H9 (cell line): Measurements from ENCODE around the gene NEBL. TPM values are rescaled to one million over a fixed set of nuclear protein-coding genes. Genes with fewer than 3 reads are reported as not detected.

ENCODE experiments used
- DNase-seq: peaks from one replicate; pipeline ENCODE4 v3.0.0-alpha.2; 2017
- H2AFZ ChIP-seq: one replicate; pipeline ENCODE4 v1.6.1; 2013; ENCODE audit warnings: mild to moderate bottlenecking, low read length, control low read depth, moderate library complexity
- H2AK5ac ChIP-seq: 2 replicates; pipeline ENCODE4 v1.6.1; 2013; ENCODE audit warnings: low read length, control low read depth, mixed read lengths; ENCODE audit not compliant: insufficient read length
- H2BK120ac ChIP-seq: one replicate; pipeline ENCODE4 v1.6.1; 2013; ENCODE audit warnings: low read depth, mild to moderate bottlenecking, low read length, control low read depth, inconsistent platforms; ENCODE audit not compliant: poor library complexity, severe bottlenecking
- H2BK12ac ChIP-seq: 2 replicates; pipeline ENCODE4 v1.6.1; 2013; ENCODE audit warnings: low read length, control low read depth, mixed read lengths, low read depth; ENCODE audit not compliant: insufficient read length
- H2BK15ac ChIP-seq: 2 replicates; pipeline ENCODE4 v1.6.1; 2013; ENCODE audit warnings: low read depth, low read length, control low read depth
- H2BK20ac ChIP-seq: one replicate; pipeline ENCODE4 v1.6.1; 2013; ENCODE audit warnings: low read depth, mild to moderate bottlenecking, low read length, control low read depth, inconsistent platforms; ENCODE audit not compliant: poor library complexity, severe bottlenecking
- H2BK5ac ChIP-seq: 2 replicates; pipeline ENCODE4 v1.6.1; 2013; ENCODE audit warnings: low read length, control low read depth, mixed read lengths; ENCODE audit not compliant: insufficient read length
- H3K14ac ChIP-seq: 2 replicates; pipeline ENCODE4 v1.6.1; 2013; ENCODE audit warnings: low read length, control low read depth; ENCODE audit not compliant: insufficient read depth
- H3K18ac ChIP-seq: 2 replicates; pipeline ENCODE4 v1.6.1; 2013; ENCODE audit warnings: low read depth, mild to moderate bottlenecking, mixed read lengths, low read length, control low read depth; ENCODE audit not compliant: insufficient read length
- H3K23ac ChIP-seq: 2 replicates; pipeline ENCODE4 v1.6.1; 2013; ENCODE audit warnings: low read length, control low read depth, mixed read lengths, low read depth; ENCODE audit not compliant: insufficient read length
- H3K23me2 ChIP-seq: 2 replicates; pipeline ENCODE4 v1.6.1; 2013; ENCODE audit warnings: low read depth, mild to moderate bottlenecking, mixed read lengths, low read length, control low read depth; ENCODE audit not compliant: insufficient read length, poor library complexity, severe bottlenecking
- H3K27ac ChIP-seq: 2 replicates; pipeline ENCODE4 v1.5.1; 2013; ENCODE audit warnings: low read length, control low read depth, mixed read lengths, low read depth; ENCODE audit not compliant: insufficient read length
- H3K27me3 ChIP-seq: 2 replicates; pipeline ENCODE4 v1.6.1; 2013; ENCODE audit warnings: low read length, control low read depth, inconsistent platforms; ENCODE audit not compliant: insufficient read depth
- H3K4ac ChIP-seq: 2 replicates; pipeline ENCODE4 v1.6.1; 2013; ENCODE audit warnings: low read depth, mild to moderate bottlenecking, control low read depth, inconsistent platforms, low read length, moderate library complexity
- H3K4me1 ChIP-seq: 2 replicates; pipeline ENCODE4 v1.6.1; 2013; ENCODE audit warnings: low read length, control low read depth, inconsistent platforms; ENCODE audit not compliant: insufficient read depth
- H3K4me2 ChIP-seq: 2 replicates; pipeline ENCODE4 v1.6.1; 2013; ENCODE audit warnings: low read length, control low read depth, mixed read lengths; ENCODE audit not compliant: insufficient read length, insufficient read depth
- H3K56ac ChIP-seq: 2 replicates; pipeline ENCODE4 v1.6.1; 2013; ENCODE audit warnings: low read depth, mild to moderate bottlenecking, mixed read lengths, low read length, control low read depth; ENCODE audit not compliant: insufficient read length
- H3K79me1 ChIP-seq: 2 replicates; pipeline ENCODE4 v1.6.1; 2013; ENCODE audit warnings: low read depth, mild to moderate bottlenecking, moderate library complexity, low read length, control low read depth, inconsistent platforms; ENCODE audit not compliant: insufficient read depth, poor library complexity, severe bottlenecking
- H3K79me2 ChIP-seq: 2 replicates; pipeline ENCODE4 v1.6.1; 2013; ENCODE audit warnings: low read length, control low read depth, inconsistent platforms; ENCODE audit not compliant: insufficient read depth
- H3K9ac ChIP-seq: 2 replicates; pipeline ENCODE4 v1.6.1; 2013; ENCODE audit warnings: low read length, control low read depth, mixed read lengths; ENCODE audit not compliant: insufficient read length; ENCODE audit errors: extremely low read depth
- H3K9me3 ChIP-seq: one replicate; pipeline ENCODE4 v1.6.1; 2013; ENCODE audit warnings: low read depth, low read length, inconsistent platforms; ENCODE audit not compliant: control insufficient read depth
- H3T11ph ChIP-seq: one replicate; pipeline ENCODE4 v1.6.1; 2013; ENCODE audit warnings: mild to moderate bottlenecking, low read length, control low read depth, inconsistent platforms
- H4K20me1 ChIP-seq: one replicate; pipeline ENCODE4 v1.6.1; 2013; ENCODE audit not compliant: control insufficient read depth, insufficient read length, insufficient read depth
- H4K5ac ChIP-seq: 2 replicates; pipeline ENCODE4 v1.6.1; 2013; ENCODE audit warnings: low read depth, mild to moderate bottlenecking, mixed read lengths, low read length, control low read depth; ENCODE audit not compliant: insufficient read length
- H4K8ac ChIP-seq: replicated peaks from 2 replicates; pipeline ENCODE4 v1.6.1; 2013; ENCODE audit warnings: low read length, control low read depth, mixed read lengths, low read depth; ENCODE audit not compliant: insufficient read length
- H4K91ac ChIP-seq: 2 replicates; pipeline ENCODE4 v1.6.1; 2013; ENCODE audit warnings: low read depth, mild to moderate bottlenecking, moderate library complexity, mixed read lengths, low read length, control low read depth; ENCODE audit not compliant: insufficient read length
- H3K27ac Mint-ChIP-seq, 3 experiments: 2 replicates in 2 of 3; 3 replicates in 1 of 3; pipeline ENCODE4 v1.8.0; 2020 to 2021; ENCODE audit warnings: mixed read lengths in 3 of 3, mild to moderate bottlenecking in 1 of 3, moderate library complexity in 1 of 3
- H3K27me3 Mint-ChIP-seq: 2 replicates; pipeline ENCODE4 v1.8.0; 2021; ENCODE audit warnings: low read depth, mild to moderate bottlenecking, moderate library complexity, mixed read lengths
- H3K36me3 Mint-ChIP-seq, 3 experiments: 2 replicates in 2 of 3; 3 replicates in 1 of 3; pipeline ENCODE4 v1.8.0; 2020 to 2021; ENCODE audit warnings: low read depth in 3 of 3, mixed read lengths in 3 of 3; ENCODE audit not compliant: insufficient read depth in 1 of 3
- H3K4me1 Mint-ChIP-seq, 2 experiments: 2 replicates each; pipeline ENCODE4 v1.8.0; 2020; ENCODE audit warnings: mixed read lengths in 2 of 2
- H3K4me3 Mint-ChIP-seq, 2 experiments: 2 replicates in 1 of 2; 3 replicates in 1 of 2; pipeline ENCODE4 v1.8.0; 2020 to 2021; ENCODE audit warnings: mild to moderate bottlenecking in 2 of 2, mixed read lengths in 2 of 2, moderate library complexity in 1 of 2
- H3K9me3 Mint-ChIP-seq, 2 experiments: 2 replicates in 1 of 2; 3 replicates in 1 of 2; pipeline ENCODE4 v1.8.0; 2020; ENCODE audit warnings: mild to moderate bottlenecking in 2 of 2, mixed read lengths in 2 of 2, moderate library complexity in 1 of 2
- WGBS: extraction: QIAGEN DNeasy Blood & Tissue Kit; methylation state at CpG from one replicate; pipeline ENCODE4 v1.1.7; 2013; ENCODE audit warnings: missing lambda C conversion rate, low lambda C conversion rate, mixed read lengths; ENCODE audit not compliant: insufficient read length; ENCODE audit errors: extremely low coverage; 5-methylcytosine and 5-hydroxymethylcytosine counted together
- total RNA-seq: library from RNA; stranded (reverse); gene quantifications from 2 replicates; pipeline ENCODE4 v1.2.1, GENCODE V29; 2021
- TF ChIP-seq, protein P1 (sequence below): fragments of 200-600 bp; sonication (generic); conservative IDR thresholded peaks from 3 replicates; pipeline ENCODE4 v1.8.0; 2021; ENCODE audit warnings: antibody characterized with exemption, mild to moderate bottlenecking

NEBL gene
- total RNA-seq, 1 experiment from 2014 or later, result 20.9 TPM

DNA sequence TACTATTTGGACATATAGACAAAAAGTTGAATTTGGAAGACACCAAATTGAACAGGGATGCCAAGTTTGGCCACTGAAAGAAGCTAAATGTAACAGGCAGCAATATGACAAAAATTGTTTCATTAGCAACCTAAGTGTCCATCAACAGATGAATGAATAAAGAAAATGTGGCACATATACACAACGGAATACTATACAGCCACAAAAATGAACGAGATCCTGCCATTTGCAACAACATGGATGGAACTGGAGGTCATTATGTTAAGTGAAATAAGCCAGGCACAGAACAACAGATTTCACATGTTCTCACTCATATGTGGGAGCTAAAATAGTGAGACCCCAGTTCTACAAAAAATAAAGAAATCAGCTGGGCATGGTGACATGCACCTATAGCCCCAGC is 43.8 kb downstream of the NEBL start:
- Histone ChIP-seq H3K4me2 (no peak overlapping the region), H3T11ph (no peak overlapping the region), H3K14ac (no peak overlapping the region), H2BK120ac (no peak overlapping the region), H4K5ac (no peak overlapping the region), H3K4ac (no peak overlapping the region), H3K23me2 (no peaks in the 10 kb centered on the region), H2BK5ac (no peak overlapping the region), H2BK20ac (no peak overlapping the region), H3K56ac (no peak overlapping the region), H4K20me1 (no peaks in the 10 kb centered on the region), H3K27me3 (no peaks in the 10 kb centered on the region), H3K79me1 (no peaks in the 10 kb centered on the region), H2BK12ac (no peak overlapping the region), H3K4me1 (no peaks in the 10 kb centered on the region), H2AK5ac (no peak overlapping the region), H3K23ac (no peak overlapping the region), H3K9me3 (no peaks in the 10 kb centered on the region), H3K9ac (no peak overlapping the region), H3K79me2 (no peaks in the 10 kb centered on the region), H4K91ac (no peak overlapping the region), H3K27ac (no peak overlapping the region), H2AFZ (no peak overlapping the region), H2BK15ac (no peak overlapping the region), H4K8ac (no peak overlapping the region), H3K18ac (no peak overlapping the region)
- no peak for DNase-seq
- Mint-ChIP-seq H3K27me3 (no peaks in the 10 kb centered on the region), H3K36me3 (peaks cover 0 to 16% (median 4%) of the 10 kb centered on the region in 3 experiments; a peak in 4 of 7 replicates), H3K4me1 (peaks cover 0 to 7% of the 10 kb centered on the region in 2 experiments; a peak in 2 of 4 replicates), H3K4me3 (no peak overlapping the region), H3K27ac (no peak overlapping the region), H3K9me3 (peaks cover 0 to 6% of the 10 kb centered on the region in 2 experiments; a peak in 3 of 5 replicates)
- no CpG with 5 or more reads among the region's 2 CpGs for WGBS
- TF ChIP-seq, protein P1, sequence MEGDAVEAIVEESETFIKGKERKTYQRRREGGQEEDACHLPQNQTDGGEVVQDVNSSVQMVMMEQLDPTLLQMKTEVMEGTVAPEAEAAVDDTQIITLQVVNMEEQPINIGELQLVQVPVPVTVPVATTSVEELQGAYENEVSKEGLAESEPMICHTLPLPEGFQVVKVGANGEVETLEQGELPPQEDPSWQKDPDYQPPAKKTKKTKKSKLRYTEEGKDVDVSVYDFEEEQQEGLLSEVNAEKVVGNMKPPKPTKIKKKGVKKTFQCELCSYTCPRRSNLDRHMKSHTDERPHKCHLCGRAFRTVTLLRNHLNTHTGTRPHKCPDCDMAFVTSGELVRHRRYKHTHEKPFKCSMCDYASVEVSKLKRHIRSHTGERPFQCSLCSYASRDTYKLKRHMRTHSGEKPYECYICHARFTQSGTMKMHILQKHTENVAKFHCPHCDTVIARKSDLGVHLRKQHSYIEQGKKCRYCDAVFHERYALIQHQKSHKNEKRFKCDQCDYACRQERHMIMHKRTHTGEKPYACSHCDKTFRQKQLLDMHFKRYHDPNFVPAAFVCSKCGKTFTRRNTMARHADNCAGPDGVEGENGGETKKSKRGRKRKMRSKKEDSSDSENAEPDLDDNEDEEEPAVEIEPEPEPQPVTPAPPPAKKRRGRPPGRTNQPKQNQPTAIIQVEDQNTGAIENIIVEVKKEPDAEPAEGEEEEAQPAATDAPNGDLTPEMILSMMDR, result no peak
